Activated CD4-positive, alpha-beta memory T cell treated with anti-CD3 and anti-CD28 coated beads, Interleukin-2, amount 10 ng/mL, durations not matched to agents 7 days and 5 days (primary cell): ENCODE results near the gene IGSF9. TPM values are rescaled to one million over a fixed set of nuclear protein-coding genes. Genes with fewer than 3 reads are reported as not detected.

ENCODE experiments used
- CTCF ChIA-PET: fragments of 350-600 bp; sonication (Branson Sonifier 250); formaldehyde crosslinking; loops from one replicate; lab custom pipeline; 2021; ENCODE audit warnings: antibody characterized with exemption, inconsistent platforms; lab: Charles Lee
- POLR2A ChIA-PET: fragments of 350-600 bp; sonication (Branson Sonifier 250); formaldehyde crosslinking; loops from one replicate; lab custom pipeline; 2021; ENCODE audit warnings: antibody characterized with exemption; lab: Charles Lee
- DNase-seq: peaks from one replicate; pipeline ENCODE4 v3.0.0-alpha.2; 2020
- H3K27ac Mint-ChIP-seq: one replicate; pipeline ENCODE4 v1.8.0; 2021; ENCODE audit warnings: mild to moderate bottlenecking, mixed read lengths
- H3K27me3 Mint-ChIP-seq: one replicate; pipeline ENCODE4 v1.8.0; 2021; ENCODE audit warnings: mixed read lengths
- H3K36me3 Mint-ChIP-seq: one replicate; pipeline ENCODE4 v1.8.0; 2021; ENCODE audit warnings: low read depth, mixed read lengths
- H3K4me1 Mint-ChIP-seq: one replicate; pipeline ENCODE4 v1.8.0; 2021; ENCODE audit warnings: mixed read lengths
- H3K4me3 Mint-ChIP-seq: one replicate; pipeline ENCODE4 v1.8.0; 2021; ENCODE audit warnings: mild to moderate bottlenecking, mixed read lengths
- H3K9me3 Mint-ChIP-seq: one replicate; pipeline ENCODE4 v1.8.0; 2021; ENCODE audit warnings: mixed read lengths
- total RNA-seq, 2 experiments: library from RNA; stranded (reverse); gene quantifications; one replicate each; pipeline ENCODE4 v1.2.3, GENCODE V29; 2021

The IGSF9 gene
- total RNA-seq, 2 experiments from 2014 or later: not detected

DNA sequence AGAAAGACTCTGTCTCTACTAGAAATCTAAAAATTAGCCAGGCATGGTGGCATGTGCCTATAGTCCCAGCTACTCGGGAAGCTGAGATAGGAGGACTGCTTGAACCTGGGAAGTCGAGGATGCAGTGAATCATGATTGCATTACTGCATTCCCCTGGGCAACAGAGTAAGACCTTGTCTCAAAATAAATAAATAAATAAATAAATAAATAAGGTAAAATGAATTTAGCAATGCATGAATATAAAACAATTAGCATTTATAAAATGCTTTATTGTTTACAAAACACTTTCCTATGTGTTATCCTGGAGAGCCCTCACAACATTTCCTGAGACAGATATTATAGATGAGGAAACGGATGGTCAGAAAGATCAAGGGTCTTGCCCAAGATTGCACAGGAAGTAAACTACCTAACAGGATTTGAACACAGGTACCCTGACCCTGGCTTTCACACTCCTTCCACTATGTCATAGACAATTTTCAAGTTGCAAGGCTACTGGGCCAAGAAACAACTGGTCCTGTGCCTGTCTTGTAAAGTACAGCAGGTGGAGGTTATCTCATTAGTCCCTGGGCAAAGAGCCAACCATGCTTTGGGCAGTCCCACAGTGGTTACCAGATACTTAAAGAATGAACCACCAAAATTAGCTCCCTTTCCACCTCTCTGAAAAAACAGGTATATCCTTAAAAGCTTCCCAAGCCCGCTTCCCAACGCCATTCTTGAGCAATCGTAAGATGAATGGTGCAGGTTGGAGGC is 67.5 kb downstream of the IGSF9 start:
- Mint-ChIP-seq H3K4me3 (no peak overlapping the region), H3K4me1 (no peaks in the 10 kb centered on the region), H3K27me3 (peaks cover 3% of the 10 kb centered on the region), H3K27ac (no peak overlapping the region), H3K9me3 (no peaks in the 10 kb centered on the region), H3K36me3 (no peaks in the 10 kb centered on the region)
- CTCF ChIA-PET: no interaction called here
- DNase-seq: no peak
- POLR2A ChIA-PET: no interaction called here

Other genes with a start within 250 kb of the IGSF9 start
- not detected for gene CRP, start 231.0 kb downstream of the IGSF9 start, total RNA-seq
- gene DUSP23, start 164.7 kb downstream of the IGSF9 start, total RNA-seq: 10 to 100 TPM; 22.7 to 24.6 TPM
- not detected for gene FCRL6, start 143.3 kb downstream of the IGSF9 start, total RNA-seq
- under 1 TPM; 0.10 to 0.15 TPM for gene SLAMF8, start 118.7 kb downstream of the IGSF9 start, total RNA-seq
- gene VSIG8, start 83.0 kb downstream of the IGSF9 start, total RNA-seq: not detected
- gene CFAP45, start 45.4 kb downstream of the IGSF9 start, total RNA-seq: 1 to 10 TPM; 1.0 to 1.3 TPM
- gene TAGLN2, start 20.1 kb downstream of the IGSF9 start, total RNA-seq: 100 to 1,000 TPM; 548 to 554 TPM
- gene SLAMF9, start 8.6 kb upstream of the IGSF9 start, total RNA-seq: not detected
- gene PIGM, start 86.4 kb upstream of the IGSF9 start, total RNA-seq: 1 to 10 TPM; 5.2 to 5.7 TPM
- not detected for gene KCNJ10, start 124.5 kb upstream of the IGSF9 start, total RNA-seq
- gene KCNJ9, start 135.9 kb upstream of the IGSF9 start, total RNA-seq: not detected
- 10 to 100 TPM; 30.5 to 31.6 TPM for gene IGSF8, start 153.0 kb upstream of the IGSF9 start, total RNA-seq
- gene ATP1A2, start 170.1 kb upstream of the IGSF9 start, total RNA-seq: not detected
- under 1 TPM in 1 of 2 experiments, not detected in 1; 0.33 TPM for gene ATP1A4, start 206.0 kb upstream of the IGSF9 start, total RNA-seq
- under 1 TPM in 1 of 2 experiments, not detected in 1; 0.35 TPM for gene CASQ1, start 245.0 kb upstream of the IGSF9 start, total RNA-seq